GM19025 (cell line): ENCODE data around the gene APLP2.
"Not testable (repeated sequence)": the region's sequence is repeated elsewhere in the genome, so short reads cannot be mapped to it uniquely, and the experiment has no call there.

Source experiments
- ATAC-seq: cut with Tn5 transposase; IDR thresholded peaks from one replicate; pipeline ENCODE4 v1.9.1; 2021; ENCODE audit warnings: mild to moderate bottlenecking, low read depth, moderate library complexity; ENCODE audit not compliant: unreplicated experiment

Gene APLP2

DNA sequence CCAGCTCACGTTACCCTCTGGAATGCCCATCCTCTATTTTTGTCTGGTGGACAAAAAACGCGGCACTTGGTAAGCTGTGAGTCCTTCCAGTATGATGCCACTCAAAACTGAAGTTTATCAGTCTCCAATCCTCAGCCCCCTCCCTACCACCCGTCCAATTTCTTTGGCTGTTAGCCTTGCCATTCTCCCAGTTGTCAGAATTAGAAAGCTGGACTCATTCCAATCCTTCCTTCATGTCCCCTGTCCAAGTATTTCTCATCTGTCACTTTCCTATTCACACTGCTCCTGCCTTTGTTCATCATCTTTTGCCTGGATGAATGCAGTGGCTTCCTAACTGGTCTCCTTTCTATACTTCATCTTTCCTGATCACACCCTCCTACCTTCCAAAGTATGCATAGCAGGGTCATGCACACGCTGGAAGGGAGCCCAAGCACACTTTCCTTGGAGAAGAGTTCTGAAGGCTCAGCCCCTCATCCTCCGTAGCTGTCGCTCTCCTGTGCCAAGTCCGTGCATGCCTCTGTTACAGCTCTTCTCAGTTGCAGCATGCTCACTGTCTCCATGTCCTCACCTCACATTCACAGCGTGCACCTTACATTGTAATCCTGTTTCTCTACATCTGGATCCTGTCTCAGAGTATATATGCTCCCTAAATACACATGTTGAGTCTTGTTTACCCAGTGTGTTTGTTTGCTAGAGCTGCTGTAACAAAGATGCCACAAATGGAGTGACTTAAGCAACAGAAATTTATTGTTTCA, 19.4 kb downstream of the APLP2 start:
- no peak for ATAC-seq

DNA sequence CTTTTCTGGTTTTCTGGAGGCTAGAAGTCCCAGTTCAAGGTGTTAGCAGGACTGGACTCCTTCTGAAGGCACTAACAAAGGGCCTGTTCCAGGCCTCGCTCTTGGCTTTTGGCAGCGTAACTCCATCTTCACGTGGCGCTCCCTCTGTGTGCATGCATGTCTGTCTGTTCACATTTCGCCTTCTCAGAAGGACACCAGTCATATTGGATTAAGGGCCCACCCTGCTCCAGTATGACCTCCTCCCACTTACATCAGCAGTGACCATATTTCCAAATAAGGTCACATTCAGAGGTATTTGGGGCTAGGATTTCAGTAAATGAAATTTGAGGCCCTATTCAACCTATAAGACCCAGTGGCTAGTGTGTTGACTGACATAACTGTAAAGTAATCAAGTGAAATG, 20.0 kb downstream of the APLP2 start:
- no peak for ATAC-seq

DNA sequence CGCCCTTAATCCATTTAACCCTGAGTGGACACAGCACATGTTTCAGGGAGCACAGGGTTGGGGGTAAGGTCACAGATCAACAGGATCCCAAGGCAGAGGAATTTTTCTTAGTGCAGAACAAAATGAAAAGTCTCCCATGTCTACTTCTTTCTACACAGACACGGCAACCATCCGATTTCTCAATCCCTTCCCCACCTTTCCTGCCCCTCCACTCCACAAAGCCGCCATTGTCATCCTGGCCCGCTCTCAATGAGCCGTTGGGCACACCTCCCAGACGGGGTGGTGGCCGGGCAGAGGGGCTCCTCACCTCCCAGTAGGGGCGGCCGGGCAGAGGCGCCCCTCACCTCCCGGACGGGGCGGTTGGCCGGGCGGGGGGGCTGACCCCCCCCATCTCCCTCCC, 20.8 kb downstream of the APLP2 start:
- not testable (repeated sequence) for ATAC-seq

DNA sequence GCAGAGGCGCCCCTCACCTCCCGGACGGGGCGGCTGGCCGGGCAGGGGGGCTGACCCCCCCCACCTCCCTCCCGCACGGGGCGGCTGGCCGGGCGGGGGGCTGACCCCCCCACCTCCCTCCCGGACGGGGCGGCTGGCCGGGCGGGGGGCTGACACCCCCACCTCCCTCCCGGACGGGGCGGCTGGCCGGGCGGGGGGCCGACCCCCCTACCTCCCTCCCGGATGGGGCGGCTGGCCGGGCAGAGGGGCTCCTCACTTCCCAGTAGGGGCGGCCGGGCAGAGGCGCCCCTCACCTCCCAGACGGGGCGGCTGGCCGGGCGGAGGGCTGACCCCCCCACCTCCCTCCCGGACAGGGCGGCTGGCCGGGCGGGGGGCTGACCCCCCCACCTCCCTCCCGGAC, 21.5 kb downstream of the APLP2 start:
- not testable (repeated sequence) for ATAC-seq

- no peak for ATAC-seq
These were observed 23.0 kb downstream of the APLP2 start for GRCh38 chr11:130092661-130093060.

GRCh38 chr11:130094614-130095013, 24.9 kb downstream of the APLP2 start:
- no peak for ATAC-seq

DNA sequence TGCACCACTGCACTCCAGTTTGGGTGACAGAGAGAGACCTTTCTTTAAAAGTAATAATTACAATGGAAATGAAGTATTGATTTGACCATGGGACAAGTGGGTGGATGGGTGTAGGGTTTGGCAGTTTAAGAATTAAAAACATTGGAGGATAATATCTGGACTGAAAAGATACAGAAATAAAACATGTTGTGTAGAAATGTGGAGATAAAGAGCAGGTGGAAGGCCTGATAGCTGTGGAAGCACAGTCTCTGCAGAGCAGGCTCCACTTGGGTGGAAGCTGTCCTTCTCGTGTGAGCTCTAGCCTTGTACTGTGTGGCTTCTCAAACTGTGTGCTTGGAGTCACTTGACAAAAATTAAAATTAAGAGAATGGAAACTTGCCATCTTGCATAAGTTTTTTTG, 25.6 kb downstream of the APLP2 start:
- ATAC-seq = no peak

- no peak for ATAC-seq
These were observed 26.3 kb downstream of the APLP2 start for GRCh38 chr11:130096042-130096441.

DNA sequence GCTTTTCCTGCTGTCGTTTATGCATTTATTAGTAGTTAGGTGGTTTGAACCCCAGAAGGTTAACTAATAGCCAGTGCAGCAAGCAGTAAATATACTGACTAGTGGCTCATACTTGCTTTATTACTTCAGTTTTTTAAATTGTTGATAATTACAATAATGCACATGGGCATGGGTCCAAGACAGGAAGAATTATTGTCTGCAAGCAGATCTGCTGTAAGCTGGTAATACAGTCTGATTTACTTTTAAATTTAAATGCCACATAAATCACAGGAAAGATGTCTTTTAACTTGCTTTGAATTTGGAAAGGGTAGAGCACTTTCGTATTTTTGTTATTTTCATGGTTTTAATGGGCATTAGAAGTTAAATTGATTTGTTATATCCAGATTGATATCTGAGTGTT, 27.1 kb downstream of the APLP2 start:
- no peak for ATAC-seq

- ATAC-seq = no peak
These were observed 27.6 kb downstream of the APLP2 start for GRCh38 chr11:130097285-130097684.

DNA sequence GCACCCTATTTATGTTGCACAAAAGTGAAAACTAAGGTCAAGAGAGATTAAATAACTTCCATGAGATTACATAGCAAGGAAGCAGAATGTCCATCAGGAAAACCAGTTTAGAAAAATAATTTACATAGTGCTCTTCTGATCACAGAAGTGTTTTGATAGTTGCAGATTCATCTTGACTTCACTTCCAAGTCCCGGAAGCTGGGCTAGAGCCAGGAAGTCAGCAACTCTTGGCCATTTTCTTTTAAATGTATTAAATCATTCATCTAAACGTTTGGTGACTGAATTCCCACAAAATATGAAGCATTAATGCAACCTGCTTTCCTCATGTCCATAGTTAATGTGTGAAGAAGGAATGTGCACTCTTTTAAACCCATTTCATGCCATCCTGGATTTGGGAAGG, 29.7 kb downstream of the APLP2 start:
- ATAC-seq = no peak

- ATAC-seq = no peak
These were observed 30.8 kb downstream of the APLP2 start for GRCh38 chr11:130100381-130101095.

GRCh38 chr11:130101661-130102060, 32.0 kb downstream of the APLP2 start:
- no peak for ATAC-seq

DNA sequence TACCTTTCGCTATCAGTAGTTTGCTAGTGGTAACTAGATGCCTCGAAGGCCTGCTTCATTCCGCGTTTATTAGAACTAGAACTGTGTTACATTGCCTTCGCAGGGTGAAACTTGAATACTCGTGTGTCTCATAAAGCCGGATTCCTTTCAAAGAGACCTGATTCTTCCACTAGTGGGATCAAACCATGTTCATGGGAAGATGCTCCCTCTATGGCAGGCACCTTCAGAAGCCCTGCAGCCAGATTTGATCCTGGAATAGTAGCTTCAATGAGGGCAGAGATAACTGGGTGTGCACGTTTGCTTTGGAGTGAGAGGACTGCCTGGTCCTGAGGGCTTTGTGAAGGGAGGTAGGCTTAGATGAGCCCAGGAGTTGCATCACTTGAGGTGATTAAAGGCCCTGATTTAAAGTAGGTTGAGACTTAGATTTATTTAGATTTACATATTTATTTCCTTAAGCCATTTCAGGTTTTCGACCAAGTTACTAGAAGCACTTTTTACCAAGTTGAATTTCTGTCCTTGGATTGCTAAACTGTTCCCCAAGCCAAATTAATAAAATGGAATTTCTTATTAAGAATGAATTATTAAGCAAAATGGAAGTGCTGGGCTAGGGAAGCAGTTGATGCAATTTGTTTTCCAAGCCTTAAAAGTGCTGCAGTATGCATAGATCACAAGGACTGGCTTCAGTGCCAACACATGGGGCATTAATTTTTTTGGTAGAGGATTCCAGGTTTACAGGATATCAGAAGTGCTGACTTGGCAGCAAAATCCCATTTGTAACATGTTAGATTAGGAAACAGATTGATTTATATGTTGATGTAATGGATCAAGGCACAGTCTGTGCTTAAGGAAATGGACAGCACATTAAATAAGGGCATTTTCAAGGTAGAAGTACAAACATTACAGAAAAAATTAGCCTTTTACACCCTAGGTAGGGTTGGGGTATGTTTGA, 32.9 kb downstream of the APLP2 start:
- ATAC-seq = no peak

DNA sequence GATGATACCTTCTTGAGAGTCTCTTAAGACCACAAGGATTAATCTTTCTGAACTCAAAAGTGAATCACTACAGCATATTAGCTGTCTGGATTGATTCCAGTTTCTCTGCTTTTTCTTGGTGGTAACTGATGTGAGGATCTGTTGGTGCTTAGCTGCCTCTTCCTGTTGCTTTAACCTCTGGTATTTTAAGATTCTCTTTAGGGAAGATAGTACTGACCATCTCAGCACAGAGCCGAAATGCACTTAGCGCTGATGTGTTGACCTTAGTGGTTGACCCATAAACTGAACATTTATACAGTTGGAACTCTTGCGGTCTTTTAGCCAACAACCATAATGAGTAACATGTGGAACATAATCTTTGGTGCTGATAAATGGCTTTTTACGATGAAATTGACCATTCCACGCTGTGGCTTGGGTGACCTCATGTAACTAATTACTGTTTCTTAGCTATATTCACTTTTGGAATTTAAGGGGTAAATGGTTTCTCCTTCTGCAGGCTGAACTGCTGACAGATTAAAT, 33.7 kb downstream of the APLP2 start:
- ATAC-seq = no peak

GRCh38 chr11:130106381-130106780, 36.7 kb downstream of the APLP2 start:
- ATAC-seq = no peak

DNA sequence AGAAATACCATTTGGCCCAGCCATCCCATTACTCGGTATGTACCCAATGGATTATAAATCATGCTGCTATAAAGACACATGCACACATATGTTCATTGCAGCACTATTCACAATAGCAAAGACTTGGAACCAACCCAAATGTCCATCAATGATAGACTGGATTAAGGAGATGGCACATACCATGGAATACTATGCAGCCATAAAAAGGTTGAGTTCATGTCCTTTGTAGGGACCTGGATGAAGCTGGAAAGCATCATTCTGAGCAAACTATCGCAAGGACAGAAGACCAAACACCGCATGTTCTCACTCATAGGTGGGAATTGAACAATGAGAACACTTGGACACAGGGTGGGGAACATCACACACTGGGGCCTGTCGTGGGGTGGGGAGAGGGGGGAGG, 39.0 kb downstream of the APLP2 start:
- not testable (repeated sequence) for ATAC-seq

DNA sequence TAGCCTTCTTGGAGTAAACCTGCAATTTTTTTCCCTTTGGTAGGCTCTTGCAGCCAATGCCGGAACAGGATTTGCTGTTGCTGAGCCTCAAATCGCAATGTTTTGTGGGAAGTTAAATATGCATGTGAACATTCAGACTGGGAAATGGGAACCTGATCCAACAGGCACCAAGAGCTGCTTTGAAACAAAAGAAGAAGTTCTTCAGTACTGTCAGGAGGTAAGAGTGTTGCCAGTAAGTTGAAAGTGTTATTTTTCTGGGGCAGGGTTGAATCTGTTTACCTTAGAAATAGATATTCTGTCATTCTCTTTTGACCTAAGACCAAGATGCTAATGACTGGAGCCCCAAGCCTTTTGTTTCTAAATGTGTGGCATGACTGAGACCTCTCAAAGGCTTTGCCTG, 39.7 kb downstream of the APLP2 start:
- no peak for ATAC-seq

DNA sequence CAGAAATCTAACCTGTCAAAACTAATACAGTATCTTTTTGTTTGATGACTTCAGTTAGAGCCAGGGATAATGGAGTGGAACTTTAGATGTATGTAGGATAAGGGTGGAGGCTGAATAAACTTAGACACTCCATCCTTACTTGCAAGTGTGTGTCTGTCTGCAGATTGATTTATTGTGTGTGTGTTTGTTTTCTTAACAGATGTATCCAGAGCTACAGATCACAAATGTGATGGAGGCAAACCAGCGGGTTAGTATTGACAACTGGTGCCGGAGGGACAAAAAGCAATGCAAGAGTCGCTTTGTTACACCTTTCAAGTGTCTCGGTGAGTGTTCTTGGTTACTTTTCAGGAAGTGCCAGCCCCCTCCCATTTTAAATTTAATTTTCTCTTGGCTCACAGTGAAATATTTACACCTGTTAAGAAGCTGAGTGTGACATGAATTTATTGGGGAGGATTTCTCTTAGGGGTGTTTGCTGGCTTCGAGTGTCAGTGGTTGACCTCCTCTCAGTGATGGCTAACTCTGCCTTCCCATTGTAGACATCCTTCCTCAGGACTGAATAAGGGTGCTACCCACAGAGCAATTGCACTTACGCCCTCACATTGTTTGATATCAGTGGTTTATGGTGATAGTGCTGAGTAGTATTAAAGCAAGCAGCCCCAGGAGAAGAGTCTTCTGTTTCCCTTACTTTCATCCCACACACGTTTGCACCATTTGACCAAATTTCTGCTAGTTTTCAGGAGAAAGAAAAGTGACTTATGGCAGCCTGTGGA, 40.8 kb downstream of the APLP2 start:
- no peak for ATAC-seq
